ENCODE results near the gene ZNF610. TPM values are rescaled to one million over a fixed set of nuclear protein-coding genes. Genes with fewer than 3 reads are reported as not detected.
A peak's percentile ranks its signal among the peaks of the same experiment; 100 is the strongest.
"Not testable (repeated sequence)": the region's sequence is repeated elsewhere in the genome, so short reads cannot be mapped to it uniquely, and the experiment has no call there.

The ZNF610 gene
- total RNA-seq, 1 donor = 2.3 TPM

DNA sequence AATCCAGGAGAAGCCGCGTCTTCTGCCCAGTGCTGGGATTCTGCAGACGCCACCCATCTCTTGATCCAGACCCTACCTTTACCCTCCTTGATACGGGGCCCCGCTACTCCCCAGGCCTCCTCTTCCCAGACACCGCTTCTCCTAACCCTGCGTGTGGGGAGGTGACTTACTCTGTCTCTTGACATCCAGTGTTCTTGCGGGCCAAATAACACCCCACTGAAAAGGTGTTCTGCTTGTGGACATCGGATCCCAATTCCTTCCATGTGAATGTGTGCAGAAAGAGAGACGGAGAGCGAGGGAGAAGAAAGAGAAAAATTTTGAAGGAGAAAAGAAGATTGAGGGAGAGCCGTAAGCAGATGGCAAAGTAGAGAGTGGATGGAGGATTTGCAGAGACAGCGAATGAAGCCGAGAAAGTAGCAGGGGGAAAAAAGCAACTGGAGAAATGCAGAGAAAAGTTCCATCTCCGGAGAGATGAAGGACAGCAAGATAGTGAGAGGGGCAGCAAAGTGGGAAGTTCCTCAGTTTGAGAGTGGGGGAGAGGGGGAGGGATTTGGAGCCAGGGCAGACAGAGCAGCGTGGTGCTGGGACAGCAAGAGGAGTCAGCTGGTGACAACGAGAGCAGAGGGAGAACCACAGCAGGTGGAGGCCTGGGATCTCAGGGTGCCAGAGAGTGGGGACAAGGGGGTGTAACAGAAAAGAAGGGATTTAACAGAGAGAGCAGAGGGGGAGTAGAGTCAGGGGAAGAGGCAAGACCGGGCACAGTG lies 38.3 kb upstream of the ZNF610 start:
- TF ChIP-seq, protein P1, sequence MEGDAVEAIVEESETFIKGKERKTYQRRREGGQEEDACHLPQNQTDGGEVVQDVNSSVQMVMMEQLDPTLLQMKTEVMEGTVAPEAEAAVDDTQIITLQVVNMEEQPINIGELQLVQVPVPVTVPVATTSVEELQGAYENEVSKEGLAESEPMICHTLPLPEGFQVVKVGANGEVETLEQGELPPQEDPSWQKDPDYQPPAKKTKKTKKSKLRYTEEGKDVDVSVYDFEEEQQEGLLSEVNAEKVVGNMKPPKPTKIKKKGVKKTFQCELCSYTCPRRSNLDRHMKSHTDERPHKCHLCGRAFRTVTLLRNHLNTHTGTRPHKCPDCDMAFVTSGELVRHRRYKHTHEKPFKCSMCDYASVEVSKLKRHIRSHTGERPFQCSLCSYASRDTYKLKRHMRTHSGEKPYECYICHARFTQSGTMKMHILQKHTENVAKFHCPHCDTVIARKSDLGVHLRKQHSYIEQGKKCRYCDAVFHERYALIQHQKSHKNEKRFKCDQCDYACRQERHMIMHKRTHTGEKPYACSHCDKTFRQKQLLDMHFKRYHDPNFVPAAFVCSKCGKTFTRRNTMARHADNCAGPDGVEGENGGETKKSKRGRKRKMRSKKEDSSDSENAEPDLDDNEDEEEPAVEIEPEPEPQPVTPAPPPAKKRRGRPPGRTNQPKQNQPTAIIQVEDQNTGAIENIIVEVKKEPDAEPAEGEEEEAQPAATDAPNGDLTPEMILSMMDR (IDR thresholded peaks at IDR 0.05; ENCODE audit: insufficient read depth, low read length) = no peak
- peak overlapping the region; percentile 98 for H3K4me3 ChIP-seq (ENCODE audit: low read depth, low read length)
- no peak for DNase-seq (ENCODE audit: low read depth)

DNA sequence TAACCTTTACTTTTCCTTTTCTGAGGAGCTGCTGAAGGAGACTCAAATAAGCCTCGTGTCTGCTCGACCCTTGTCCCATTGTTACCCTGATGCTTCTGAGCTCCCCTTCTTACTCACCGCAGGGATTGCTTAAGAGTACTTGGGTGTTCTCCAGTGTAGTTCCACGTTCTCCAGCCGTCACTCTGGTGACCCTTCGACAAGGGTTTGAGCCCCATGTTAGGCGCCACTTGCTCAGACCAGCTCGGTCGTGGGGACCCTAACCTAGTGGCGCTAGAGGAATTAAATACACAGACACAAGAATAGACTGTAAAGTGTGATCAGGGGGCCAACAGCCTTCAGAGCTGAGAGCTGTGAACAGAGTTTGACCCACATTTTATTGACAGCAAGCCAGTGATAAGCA lies 28.8 kb upstream of the ZNF610 start:
- H3K4me3 ChIP-seq (ENCODE audit: low read depth, low read length) = no peak overlapping the region
- TF ChIP-seq, protein P1 (IDR thresholded peaks at IDR 0.05; ENCODE audit: insufficient read depth, low read length) = no peak
- peak; percentile 19 for DNase-seq (ENCODE audit: low read depth)

DNA sequence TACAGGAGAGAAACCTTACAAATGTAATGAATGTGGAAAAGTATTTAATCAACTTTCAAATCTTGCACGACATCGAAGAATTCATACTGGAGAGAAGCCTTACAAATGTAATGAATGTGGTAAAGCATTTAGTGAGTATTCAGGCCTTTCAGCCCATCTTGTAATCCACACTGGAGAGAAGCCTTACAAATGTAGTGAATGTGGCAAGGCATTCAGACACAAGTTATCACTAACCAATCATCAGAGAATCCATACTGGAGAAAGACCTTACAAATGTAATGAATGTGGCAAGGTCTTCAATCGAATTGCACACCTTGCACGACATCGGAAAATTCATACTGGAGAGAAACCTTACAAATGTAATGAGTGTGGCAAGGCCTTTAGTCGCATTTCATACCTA lies 13.6 kb upstream of the ZNF610 start:
- no peak overlapping the region for H3K4me3 ChIP-seq (ENCODE audit: low read depth, low read length)
- no peak for DNase-seq (ENCODE audit: low read depth)
- TF ChIP-seq, protein P1 (IDR thresholded peaks at IDR 0.05; ENCODE audit: insufficient read depth, low read length) = no peak

DNA sequence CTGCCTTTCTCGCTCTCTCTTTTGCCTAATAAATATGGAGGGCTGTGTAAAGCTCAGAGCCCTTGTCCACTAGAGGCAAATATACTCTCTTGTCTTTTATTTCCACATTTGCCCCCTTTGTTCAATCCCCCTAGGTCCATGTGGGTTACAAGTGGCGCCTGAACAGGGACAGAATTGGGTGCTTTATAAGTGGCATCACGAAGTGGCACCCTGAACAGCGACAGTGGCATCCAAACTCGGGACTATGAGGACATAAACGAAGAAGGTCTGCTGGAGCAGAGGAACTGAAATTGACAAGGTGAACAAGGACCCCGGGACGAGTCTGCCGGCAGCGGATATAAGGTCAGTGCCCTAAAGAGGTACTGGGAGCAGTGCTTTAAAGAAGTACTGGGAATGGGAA lies 4.3 kb upstream of the ZNF610 start:
- TF ChIP-seq, protein P1 (IDR thresholded peaks at IDR 0.05; ENCODE audit: insufficient read depth, low read length) = no peak
- peak; percentile 4 for DNase-seq (ENCODE audit: low read depth)
- no peak overlapping the region for H3K4me3 ChIP-seq (ENCODE audit: low read depth, low read length)

DNA sequence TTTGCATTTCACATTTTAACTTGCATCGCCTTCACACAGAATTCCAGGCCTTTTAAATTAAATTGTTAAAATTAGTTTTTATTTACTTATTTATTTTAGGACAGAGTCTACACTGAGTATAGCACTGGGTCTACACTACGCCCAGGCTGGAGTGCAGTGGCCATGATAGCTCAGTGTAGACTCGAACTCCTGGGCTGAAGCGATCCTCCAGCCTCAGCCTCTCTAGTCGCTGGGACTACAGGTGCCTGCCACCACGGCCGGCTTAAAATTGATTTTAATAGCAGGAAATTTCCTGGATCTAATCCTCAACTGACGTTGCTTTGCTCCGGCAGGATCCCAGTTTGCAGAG lies 301 bp upstream of the ZNF610 start:
- TF ChIP-seq, protein P1 (IDR thresholded peaks at IDR 0.05; ENCODE audit: insufficient read depth, low read length) = no peak
- DNase-seq (ENCODE audit: low read depth) = no peak
- H3K4me3 ChIP-seq (ENCODE audit: low read depth, low read length) = peak overlapping the region; percentile 82

DNA sequence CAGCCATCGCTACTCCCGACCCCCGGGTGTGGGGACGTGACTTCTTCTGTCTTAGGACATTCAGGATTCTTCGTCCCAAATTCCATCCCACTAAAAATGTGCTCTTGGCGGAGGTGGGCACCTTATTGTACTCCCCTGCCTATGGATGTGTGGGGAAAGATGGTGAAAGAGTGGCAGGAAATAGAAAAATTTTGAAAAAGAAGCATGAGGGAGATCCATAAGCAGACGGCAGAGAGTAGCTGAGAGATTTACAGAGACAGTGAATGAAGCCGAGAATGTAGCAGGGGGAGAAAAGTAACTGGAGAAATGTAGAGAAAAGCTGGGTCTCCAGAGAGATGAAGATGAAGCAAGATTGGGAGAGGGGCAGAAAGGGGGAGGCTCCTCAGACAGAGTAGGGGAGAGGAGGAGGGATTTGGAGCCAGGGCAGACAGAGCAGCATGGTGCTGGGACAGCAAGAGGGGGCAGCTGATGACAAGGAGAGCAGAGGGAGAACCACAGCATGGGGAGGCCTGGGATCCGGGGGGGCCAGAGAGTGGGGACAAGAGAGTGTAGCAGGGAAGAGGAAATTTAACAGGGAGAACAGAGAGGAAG lies 843 bp downstream of the ZNF610 start:
- peak; percentile 3 for DNase-seq (ENCODE audit: low read depth)
- H3K4me3 ChIP-seq (ENCODE audit: low read depth, low read length) = peak overlapping the region; percentile 82
- TF ChIP-seq, protein P1 (IDR thresholded peaks at IDR 0.05; ENCODE audit: insufficient read depth, low read length) = no peak

DNA sequence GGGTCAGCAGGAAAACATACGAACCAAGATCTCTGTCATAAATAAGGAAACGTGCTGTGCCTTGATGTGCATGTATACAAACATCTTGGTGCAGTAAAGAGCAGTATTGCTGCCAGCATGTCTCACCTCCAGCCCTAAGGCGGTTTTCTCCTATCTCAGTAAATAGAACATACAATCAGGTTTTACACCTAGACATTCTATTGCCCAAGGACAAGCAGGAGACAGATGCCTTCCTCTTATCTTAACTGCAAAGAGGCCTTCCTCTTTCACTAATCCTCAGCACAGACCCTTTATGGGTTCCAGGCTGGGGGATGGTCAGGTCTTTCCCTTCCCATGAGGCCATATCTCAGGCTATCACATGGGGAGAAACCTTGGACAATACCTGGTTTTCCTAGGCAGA lies 3.0 kb downstream of the ZNF610 start:
- not testable (repeated sequence) for DNase-seq (ENCODE audit: low read depth)

More for the DNA sequence above, 3.0 kb downstream of the ZNF610 start:
- H3K4me3 ChIP-seq (ENCODE audit: low read depth, low read length) = not testable (repeated sequence)

Data from fibroblast of the aortic adventitia (primary cell).